HG02571 (cell line): ENCODE results near the gene ASNSD1.

ENCODE experiments used
- ATAC-seq: cut with Tn5 transposase; IDR thresholded peaks from one replicate; pipeline ENCODE4 v1.9.1; 2021; ENCODE audit warnings: mild to moderate bottlenecking, moderate library complexity; ENCODE audit not compliant: unreplicated experiment

ASNSD1 gene

GRCh38 chr2:189661148-189661956 lies at the start of gene ASNSD1:
TSS of gene ASNSD1 (plus strand) at chr2:189661459. CDS start at chr2:189666133, 4,674 bp downstream.
- peak; percentile 96 for ATAC-seq

- no peak for ATAC-seq
Observed at GRCh38 chr2:189613077-189613636, 48.1 kb upstream of the ASNSD1 start.

- ATAC-seq = no peak
Observed at GRCh38 chr2:189613650-189614420, 47.4 kb upstream of the ASNSD1 start.

DNA sequence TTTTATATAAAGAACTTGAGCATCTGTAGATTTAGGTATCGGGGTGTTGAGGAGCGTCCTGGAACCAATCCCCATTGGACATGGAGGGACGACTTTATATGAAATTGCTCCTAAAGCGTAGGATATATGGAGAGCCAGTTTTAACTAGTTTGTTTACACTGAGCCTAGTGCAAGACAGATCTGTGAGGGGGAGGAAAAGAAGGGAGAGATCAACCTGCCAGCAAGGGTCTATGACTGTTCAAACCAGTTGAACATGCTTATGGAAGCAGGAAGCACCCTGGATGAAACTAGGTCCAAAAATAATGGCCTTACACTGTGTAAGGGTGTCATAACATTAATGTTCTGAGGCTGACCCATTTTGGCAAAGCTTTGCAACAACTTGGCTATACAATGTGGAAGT lies 46.7 kb upstream of the ASNSD1 start:
- ATAC-seq = no peak

DNA sequence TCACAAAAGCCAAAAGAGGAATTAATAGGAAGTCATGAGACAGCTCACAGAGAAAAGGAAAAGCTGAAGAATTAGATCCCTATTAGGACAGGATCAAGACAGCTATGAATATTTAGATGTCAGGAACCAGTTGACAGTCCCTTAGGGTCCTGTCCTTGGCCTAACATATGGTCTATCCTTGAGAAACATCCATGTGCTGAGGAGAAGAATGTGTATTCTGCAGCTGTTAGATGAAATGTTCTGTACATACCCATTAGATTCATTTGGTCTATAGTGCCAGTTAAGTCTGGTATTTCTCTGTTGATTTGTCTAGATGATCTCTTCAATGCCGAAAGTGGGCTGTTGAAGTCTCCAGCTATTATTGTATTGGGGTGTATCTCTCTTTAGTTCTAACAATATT lies 43.1 kb upstream of the ASNSD1 start:
- ATAC-seq = no peak

GRCh38 chr2:189621781-189622180 lies 39.5 kb upstream of the ASNSD1 start:
- no peak for ATAC-seq

- no peak for ATAC-seq
Observed at GRCh38 chr2:189623049-189623448, 38.2 kb upstream of the ASNSD1 start.

DNA sequence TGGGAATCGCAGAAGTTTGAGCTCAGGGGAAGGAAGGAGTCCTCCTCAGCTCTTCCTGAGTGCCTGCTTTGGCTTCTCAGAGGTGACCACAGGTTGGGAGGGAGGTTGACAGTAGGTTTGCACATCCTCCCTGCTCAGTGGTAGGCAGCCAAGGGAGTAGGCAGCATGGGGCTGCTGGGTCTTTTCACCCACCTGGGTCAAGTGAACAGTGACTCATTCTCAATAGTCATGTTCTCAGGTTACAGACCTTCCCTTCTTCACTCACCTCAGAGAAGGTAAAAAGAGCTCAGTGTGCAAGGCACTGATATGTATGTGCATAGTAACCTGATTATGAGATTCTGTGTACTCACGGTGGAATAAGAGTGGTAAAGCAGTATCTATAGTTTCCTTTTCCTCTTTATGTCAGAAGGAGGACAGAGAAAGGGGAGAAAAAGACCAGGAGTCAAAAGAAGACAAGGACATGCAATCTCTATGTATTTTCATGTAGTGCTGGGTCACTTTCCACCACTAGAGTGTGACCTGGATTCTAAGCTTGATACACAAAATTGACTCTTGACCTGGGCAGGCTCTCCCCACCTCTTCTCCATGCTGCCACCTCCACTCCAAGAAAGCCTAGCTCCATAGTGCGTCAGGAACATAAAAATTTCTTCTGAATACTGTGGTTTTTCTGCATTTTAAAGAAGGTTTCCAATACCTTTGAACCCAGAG lies 36.5 kb upstream of the ASNSD1 start:
- no peak for ATAC-seq

DNA sequence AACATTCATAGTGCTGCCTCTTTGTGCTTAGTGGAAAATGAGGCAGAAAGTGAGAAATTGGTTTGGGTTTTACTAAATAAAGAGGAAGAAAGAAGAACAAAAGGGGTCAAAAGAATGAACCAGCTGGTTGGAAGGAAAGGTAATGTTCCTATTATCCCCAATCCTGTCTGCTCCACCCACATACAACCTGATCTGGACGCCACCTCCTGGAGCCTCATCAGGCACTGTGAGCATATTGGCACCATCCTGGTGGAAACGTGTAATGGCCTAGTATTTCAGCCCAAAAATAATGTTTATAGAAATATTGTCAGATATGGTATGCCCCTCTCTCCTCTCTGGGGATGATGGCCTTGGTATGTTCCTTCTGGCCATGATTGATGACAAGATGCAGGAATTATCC lies 35.6 kb upstream of the ASNSD1 start:
- no peak for ATAC-seq

GRCh38 chr2:189627789-189628188 lies 33.5 kb upstream of the ASNSD1 start:
- ATAC-seq = no peak

DNA sequence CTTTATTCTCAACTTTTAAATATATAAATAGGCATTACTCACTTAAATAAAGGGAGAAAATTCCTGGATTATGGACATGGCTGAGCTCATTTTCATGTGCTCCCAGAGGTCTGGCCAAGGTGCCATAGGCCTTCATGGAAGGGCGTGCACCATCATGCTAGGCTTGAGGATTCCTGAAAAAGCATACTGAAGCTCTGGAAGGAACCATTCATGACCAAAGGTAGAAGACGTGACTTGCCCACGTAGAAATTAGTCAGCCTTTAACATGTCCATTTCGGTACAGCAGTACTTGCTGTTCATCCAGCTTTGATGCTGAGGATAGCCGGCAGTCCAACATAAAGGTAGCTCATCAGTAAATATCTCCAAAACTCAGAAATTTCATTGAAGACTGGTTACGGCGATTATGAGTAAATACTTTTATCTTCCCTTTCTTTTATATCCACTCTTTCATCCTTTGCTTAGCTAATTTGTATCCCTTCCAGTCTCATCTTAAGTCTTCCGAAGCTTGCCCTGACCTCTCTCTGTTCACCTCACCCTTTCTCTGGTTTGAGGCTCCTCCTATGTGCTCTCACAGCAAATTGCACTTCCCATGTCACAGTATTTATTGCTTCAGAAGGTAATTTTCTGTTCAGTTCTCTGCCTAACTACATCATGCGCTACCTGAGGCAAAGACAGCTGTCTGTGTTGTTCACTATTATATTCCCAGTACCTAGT lies 32.3 kb upstream of the ASNSD1 start:
- ATAC-seq = no peak

DNA sequence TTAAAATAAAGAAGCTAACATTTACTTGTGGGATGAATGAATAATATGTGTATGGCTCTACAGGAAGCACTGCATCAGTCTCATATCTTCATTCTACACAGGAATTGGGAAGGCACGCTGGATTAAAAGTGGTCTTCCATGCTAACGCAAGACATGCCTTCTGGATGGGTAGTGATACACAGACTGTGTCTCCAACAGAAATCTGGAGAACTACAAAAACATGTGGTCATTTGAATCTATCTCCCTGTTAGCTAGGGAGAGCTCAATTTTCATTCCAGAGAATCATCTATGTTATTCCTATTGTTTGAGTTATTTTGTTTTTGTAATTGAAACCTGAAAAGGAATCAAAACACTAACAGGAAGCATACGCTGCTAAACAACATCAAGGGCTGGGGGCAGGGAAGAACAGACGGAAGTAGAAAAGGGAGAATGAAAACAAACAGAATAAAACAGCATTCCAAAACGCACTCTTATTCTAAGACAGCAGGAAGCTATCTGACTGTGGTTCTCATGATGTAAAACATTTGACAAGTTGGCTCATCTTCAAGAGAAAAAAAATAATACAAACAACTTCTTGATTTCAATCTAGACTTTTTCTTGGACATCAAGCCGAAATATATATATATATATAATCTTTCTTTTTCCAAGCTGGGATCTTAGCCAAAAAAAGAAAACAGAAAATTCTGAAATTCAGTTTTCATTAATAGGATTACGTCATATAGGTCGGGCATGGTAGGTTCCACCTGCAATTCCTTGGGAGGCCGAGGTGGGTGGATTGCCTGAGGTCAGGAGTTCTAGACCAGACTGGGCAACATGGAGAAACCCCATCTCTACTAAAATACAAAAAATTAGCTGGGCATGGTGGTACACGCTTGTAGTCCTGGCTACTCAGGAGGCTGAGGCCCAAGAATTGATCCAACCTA lies 31.5 kb upstream of the ASNSD1 start:
- ATAC-seq = no peak

DNA sequence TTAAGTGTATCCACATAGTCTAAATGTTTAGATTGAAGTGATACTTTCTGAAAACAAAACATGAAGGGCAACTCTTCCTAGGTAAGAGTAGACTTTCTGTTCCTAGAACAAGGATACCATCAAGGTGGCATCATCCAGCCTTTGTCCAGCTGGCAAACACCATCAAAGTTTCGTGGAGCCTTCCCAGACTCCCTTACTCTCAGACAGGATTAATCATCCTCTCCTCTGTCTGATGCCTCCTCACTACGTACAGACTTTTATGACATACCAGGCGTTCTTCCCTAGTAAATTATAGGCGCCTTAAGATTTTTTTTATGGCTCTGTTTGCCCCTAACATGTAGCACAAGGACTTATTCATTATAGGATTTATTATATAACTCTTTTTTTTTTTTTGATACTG lies 29.4 kb upstream of the ASNSD1 start:
- no peak for ATAC-seq

- ATAC-seq = no peak
Observed at GRCh38 chr2:189633392-189633811, 27.9 kb upstream of the ASNSD1 start.

DNA sequence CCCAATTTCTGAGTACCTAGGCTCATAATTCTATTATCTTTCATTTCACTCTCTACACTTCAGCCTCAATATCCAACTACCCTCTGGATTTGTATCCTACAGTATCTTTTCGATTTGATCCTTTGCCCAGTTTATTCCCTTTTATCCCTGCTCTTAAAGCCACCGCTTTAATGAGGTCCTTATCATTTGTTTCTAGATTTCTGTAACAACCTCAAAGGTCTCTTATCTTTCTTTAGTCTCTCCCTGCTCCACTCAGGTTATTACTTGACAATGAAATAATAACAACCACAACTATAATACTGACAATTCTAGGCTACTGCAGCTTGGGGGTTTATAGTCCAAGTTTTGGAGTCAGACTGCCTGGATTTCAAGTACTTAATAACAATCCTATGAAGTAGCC lies 25.9 kb upstream of the ASNSD1 start:
- ATAC-seq = no peak

- ATAC-seq = no peak
Observed at GRCh38 chr2:189638301-189639006, 22.8 kb upstream of the ASNSD1 start.

DNA sequence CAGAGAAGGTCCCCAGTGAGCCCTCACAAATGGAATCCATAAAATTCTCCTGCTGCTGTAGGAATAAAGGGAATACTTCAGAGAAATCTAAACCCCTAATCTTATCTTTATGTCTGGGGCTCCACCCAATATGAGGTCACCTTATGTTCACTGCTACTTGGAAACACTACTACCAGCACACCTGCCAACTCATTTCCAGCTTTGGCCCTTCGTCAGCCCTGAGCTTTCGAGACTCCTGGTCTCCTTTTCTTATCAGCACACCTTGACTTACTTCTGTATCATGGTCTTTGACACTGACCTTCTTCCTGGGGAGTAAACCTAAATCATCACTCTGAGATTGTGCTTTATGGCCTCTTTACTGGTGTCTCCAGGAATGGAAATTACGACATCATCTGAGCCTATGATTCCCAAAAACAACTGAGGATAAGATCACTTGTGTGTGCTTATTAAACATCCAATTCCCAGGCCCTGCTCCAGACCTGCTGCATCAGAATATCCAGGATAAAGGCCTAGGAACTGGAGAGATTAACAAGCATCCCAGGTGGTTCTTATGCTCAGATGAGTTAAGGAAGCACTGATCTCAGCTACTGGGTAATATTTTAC lies 22.2 kb upstream of the ASNSD1 start:
- ATAC-seq = no peak

DNA sequence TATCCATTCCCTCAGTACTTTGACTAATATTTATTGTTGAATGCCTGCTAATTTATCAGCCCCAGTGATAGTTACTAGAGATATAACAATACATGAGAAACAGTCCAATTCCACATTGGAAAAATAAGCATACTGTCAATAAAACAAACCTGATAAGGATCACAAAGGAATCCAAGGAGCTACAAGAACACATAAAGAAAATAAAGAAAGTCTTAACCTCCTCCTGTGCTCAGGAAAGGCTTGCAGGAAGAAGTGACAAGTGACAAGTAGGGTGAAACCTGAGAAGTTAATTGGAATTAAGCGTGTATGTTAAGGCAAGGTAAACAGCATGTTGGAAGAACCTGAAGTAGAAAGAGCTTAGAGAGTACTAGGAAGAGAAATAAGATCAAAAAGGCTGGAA lies 20.3 kb upstream of the ASNSD1 start:
- no peak for ATAC-seq

DNA sequence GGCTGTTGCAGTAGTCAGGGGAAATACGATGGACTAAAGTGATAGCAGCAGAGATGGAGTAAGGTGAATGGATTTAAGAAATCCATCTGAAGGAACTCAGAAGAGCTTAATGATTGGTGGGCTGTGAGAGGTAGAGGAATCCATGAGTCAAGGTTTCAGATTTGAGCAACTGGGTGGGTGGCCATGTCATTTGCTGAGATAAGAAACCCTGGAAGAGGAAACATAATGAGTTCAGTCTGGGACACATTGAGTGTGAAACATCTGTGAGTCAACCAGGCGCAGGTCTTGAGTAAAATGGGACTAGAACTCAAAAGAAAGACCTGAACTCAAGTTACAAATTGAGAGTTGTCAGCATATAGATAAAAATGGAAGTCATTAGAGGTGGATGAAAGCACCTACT lies 19.7 kb upstream of the ASNSD1 start:
- ATAC-seq = no peak
